ENCODE measurements around the gene HSP90AA1. TPM values are rescaled to one million over a fixed set of nuclear protein-coding genes. Genes with fewer than 3 reads are reported as not detected.
"Not testable (repeated sequence)": the region's sequence is repeated elsewhere in the genome, so short reads cannot be mapped to it uniquely, and the experiment has no call there.

The HSP90AA1 gene
- total and polyA plus RNA-seq, 2 of the 8 experiments (the other 6 are each of a cell fraction or from before 2014, with no cell fraction given), result 339 to 878 TPM

- H3K14ac ChIP-seq (ENCODE audit: insufficient read length); H3K4me2 ChIP-seq (ENCODE audit: insufficient read depth in 1 of 2, low read depth in 2 of 2, low read length in 2 of 2); H3K18ac ChIP-seq (ENCODE audit: extremely low read depth, low read length); H3K23ac ChIP-seq (ENCODE audit: insufficient read length); H3K9me3 ChIP-seq (ENCODE audit: insufficient read depth in 2 of 2, low read depth in 1 of 2, low read length in 1 of 2); H4K20me1 ChIP-seq (replicated peaks in 1 of 2; ENCODE audit: control insufficient read depth in 1 of 2, insufficient read depth in 2 of 2, low read length in 2 of 2); H2BK20ac ChIP-seq (ENCODE audit: low read length); H3K4me3 ChIP-seq (ENCODE audit: extremely low read depth in 1 of 4, insufficient read depth in 2 of 4, low read depth in 3 of 4, low read length in 4 of 4); H3K27ac ChIP-seq (ENCODE audit: low read depth, low read length); H4K8ac ChIP-seq (ENCODE audit: extremely low read depth, insufficient read depth, low read length); H3K4ac ChIP-seq (replicated peaks; ENCODE audit: insufficient read length, low read depth, low read length); H2BK5ac ChIP-seq (ENCODE audit: low read depth, low read length); H3K36me3 ChIP-seq (ENCODE audit: control insufficient read depth in 2 of 4, insufficient read depth in 4 of 4, low read length in 3 of 4); H4K91ac ChIP-seq (replicated peaks; ENCODE audit: insufficient read length, low read length); H2AK5ac ChIP-seq (ENCODE audit: low read depth, low read length); H2BK15ac ChIP-seq (ENCODE audit: low read length); H2BK120ac ChIP-seq (replicated peaks; ENCODE audit: low read depth, low read length); H3K56ac ChIP-seq (replicated peaks; ENCODE audit: insufficient read length, low read depth, low read length); H3K23me2 ChIP-seq (ENCODE audit: low read depth, low read length); H3K79me1 ChIP-seq (ENCODE audit: low read depth, low read length); H2AFZ ChIP-seq (ENCODE audit: low read length); FAIRE-seq; H3K4me1 ChIP-seq (replicated peaks in 1 of 4; ENCODE audit: control insufficient read depth in 3 of 4, insufficient read depth in 4 of 4, low read length in 3 of 4); H3K9ac ChIP-seq (replicated peaks in 1 of 4; ENCODE audit: extremely low read depth in 1 of 4, low read depth in 3 of 4, low read length in 3 of 4); H4K5ac ChIP-seq (ENCODE audit: insufficient read length, low read depth, low read length); H2BK12ac ChIP-seq (ENCODE audit: low read depth, low read length); H3K27me3 ChIP-seq (replicated peaks in 1 of 4; ENCODE audit: control insufficient read depth in 3 of 4, extremely low read depth in 1 of 4, insufficient read depth in 3 of 4, low read length in 3 of 4); DNase-seq (ENCODE audit: low read depth in 1 of 2, low spot score in 2 of 2): not testable (repeated sequence)
- H3K79me2 ChIP-seq (ENCODE audit: control insufficient read depth in 1 of 2, insufficient read depth in 2 of 2, low read length in 2 of 2), result peaks cover 4 to 18% of the 10 kb centered on the region in 2 experiments; a peak in 3 of 4 replicates
- ChIA-PET CTCF (ENCODE audit: partially characterized antibody) (interaction anchor here (0.6 to 0.8 kb wide), 3 partner anchors 15 to 39 kb away, joined by 3 to 5 read pairs (median 3); no protein-coding TSS in a partner anchor), POLR2A (ENCODE audit: partially characterized antibody) (interaction anchor here (1.2 kb wide), 1 partner anchor 9 kb away, joined by 3 read pairs; no protein-coding TSS in a partner anchor)
- WGBS, 2 experiments (ENCODE audit: extremely low coverage in 1 of 2, insufficient coverage in 1 of 2, insufficient read length in 1 of 2, insufficient replicate concordance in 2 of 2, low coverage in 1 of 2, low lambda C conversion rate in 2 of 2, missing lambda C conversion rate in 1 of 2), result 98% methylated on average over 18 of the region's 30 CpGs; no CpG with 5 or more reads in 1 of the 2 experiments
These were observed 48.6 kb upstream of the HSP90AA1 start for GRCh38 chr14:102135456-102135855.

DNA sequence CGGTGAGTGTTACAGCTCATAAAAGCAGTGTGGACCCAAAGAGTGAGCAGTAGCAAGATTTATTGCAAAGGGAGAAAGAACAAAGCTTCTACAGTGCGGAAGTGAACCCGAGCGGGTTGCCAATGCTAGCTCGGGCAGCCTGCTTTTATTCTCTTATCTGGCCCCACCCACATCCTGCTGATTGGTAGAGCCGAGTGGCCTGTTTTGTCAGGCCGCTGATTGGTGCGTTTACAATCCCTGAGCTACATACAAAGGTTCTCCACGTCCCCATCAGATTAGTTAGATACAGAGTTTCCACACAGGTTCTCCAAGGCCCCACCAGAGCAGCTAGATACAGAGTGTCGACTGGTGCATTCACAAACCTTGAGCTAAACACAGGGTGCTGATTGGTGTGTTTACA is 47.9 kb upstream of the HSP90AA1 start:
- H3K18ac ChIP-seq (ENCODE audit: extremely low read depth, low read length); H3K23ac ChIP-seq (ENCODE audit: insufficient read length); DNase-seq (ENCODE audit: low read depth in 1 of 2, low spot score in 2 of 2); H2BK12ac ChIP-seq (ENCODE audit: low read depth, low read length); H4K91ac ChIP-seq (replicated peaks; ENCODE audit: insufficient read length, low read length); H3K9me3 ChIP-seq (ENCODE audit: insufficient read depth in 2 of 2, low read depth in 1 of 2, low read length in 1 of 2); FAIRE-seq; H3K56ac ChIP-seq (replicated peaks; ENCODE audit: insufficient read length, low read depth, low read length); H2AK5ac ChIP-seq (ENCODE audit: low read depth, low read length); H3K4ac ChIP-seq (replicated peaks; ENCODE audit: insufficient read length, low read depth, low read length); H3K4me1 ChIP-seq (replicated peaks in 1 of 4; ENCODE audit: control insufficient read depth in 3 of 4, insufficient read depth in 4 of 4, low read length in 3 of 4); H4K8ac ChIP-seq (ENCODE audit: extremely low read depth, insufficient read depth, low read length); H2BK5ac ChIP-seq (ENCODE audit: low read depth, low read length); H3K23me2 ChIP-seq (ENCODE audit: low read depth, low read length); H3K27ac ChIP-seq (ENCODE audit: low read depth, low read length); H3K4me3 ChIP-seq (ENCODE audit: extremely low read depth in 1 of 4, insufficient read depth in 2 of 4, low read depth in 3 of 4, low read length in 4 of 4); H2BK15ac ChIP-seq (ENCODE audit: low read length); H3K79me1 ChIP-seq (ENCODE audit: low read depth, low read length); H2BK120ac ChIP-seq (replicated peaks; ENCODE audit: low read depth, low read length); H2AFZ ChIP-seq (ENCODE audit: low read length); H3K27me3 ChIP-seq (replicated peaks in 1 of 4; ENCODE audit: control insufficient read depth in 3 of 4, extremely low read depth in 1 of 4, insufficient read depth in 3 of 4, low read length in 3 of 4); H2BK20ac ChIP-seq (ENCODE audit: low read length); H3K9ac ChIP-seq (replicated peaks in 1 of 4; ENCODE audit: extremely low read depth in 1 of 4, low read depth in 3 of 4, low read length in 3 of 4); H3K14ac ChIP-seq (ENCODE audit: insufficient read length); H4K20me1 ChIP-seq (replicated peaks in 1 of 2; ENCODE audit: control insufficient read depth in 1 of 2, insufficient read depth in 2 of 2, low read length in 2 of 2); H4K5ac ChIP-seq (ENCODE audit: insufficient read length, low read depth, low read length); H3K36me3 ChIP-seq (ENCODE audit: control insufficient read depth in 2 of 4, insufficient read depth in 4 of 4, low read length in 3 of 4); H3K4me2 ChIP-seq (ENCODE audit: insufficient read depth in 1 of 2, low read depth in 2 of 2, low read length in 2 of 2): not testable (repeated sequence)
- POLR2A ChIA-PET (ENCODE audit: partially characterized antibody), result interaction anchor here (1.2 kb wide), 1 partner anchor 8 kb away, joined by 3 read pairs; no protein-coding TSS in a partner anchor
- CTCF ChIA-PET (ENCODE audit: partially characterized antibody), result interaction anchor here (0.7 to 0.8 kb wide), 2 partner anchors 15 to 36 kb away, joined by 3 read pairs; no protein-coding TSS in a partner anchor
- 96% methylated on average over 10 of the region's 10 CpGs; no CpG with 5 or more reads in 1 of the 2 experiments for WGBS, 2 experiments (ENCODE audit: extremely low coverage in 1 of 2, insufficient coverage in 1 of 2, insufficient read length in 1 of 2, insufficient replicate concordance in 2 of 2, low coverage in 1 of 2, low lambda C conversion rate in 2 of 2, missing lambda C conversion rate in 1 of 2)
- H3K79me2 ChIP-seq (ENCODE audit: control insufficient read depth in 1 of 2, insufficient read depth in 2 of 2, low read length in 2 of 2), result peaks cover 0 to 10% of the 10 kb centered on the region in 2 experiments; a peak in 2 of 4 replicates

Data from H1 (cell line).